GM19397 (cell line): ENCODE results near the gene CROCC2.
"Not testable (repeated sequence)": the region's sequence is repeated elsewhere in the genome, so short reads cannot be mapped to it uniquely, and the experiment has no call there.

Experiments used
- ATAC-seq: cut with Tn5 transposase; IDR thresholded peaks from one replicate; pipeline ENCODE4 v1.9.1; 2021; ENCODE audit warnings: mild to moderate bottlenecking, moderate library complexity; ENCODE audit not compliant: unreplicated experiment

The CROCC2 gene

DNA sequence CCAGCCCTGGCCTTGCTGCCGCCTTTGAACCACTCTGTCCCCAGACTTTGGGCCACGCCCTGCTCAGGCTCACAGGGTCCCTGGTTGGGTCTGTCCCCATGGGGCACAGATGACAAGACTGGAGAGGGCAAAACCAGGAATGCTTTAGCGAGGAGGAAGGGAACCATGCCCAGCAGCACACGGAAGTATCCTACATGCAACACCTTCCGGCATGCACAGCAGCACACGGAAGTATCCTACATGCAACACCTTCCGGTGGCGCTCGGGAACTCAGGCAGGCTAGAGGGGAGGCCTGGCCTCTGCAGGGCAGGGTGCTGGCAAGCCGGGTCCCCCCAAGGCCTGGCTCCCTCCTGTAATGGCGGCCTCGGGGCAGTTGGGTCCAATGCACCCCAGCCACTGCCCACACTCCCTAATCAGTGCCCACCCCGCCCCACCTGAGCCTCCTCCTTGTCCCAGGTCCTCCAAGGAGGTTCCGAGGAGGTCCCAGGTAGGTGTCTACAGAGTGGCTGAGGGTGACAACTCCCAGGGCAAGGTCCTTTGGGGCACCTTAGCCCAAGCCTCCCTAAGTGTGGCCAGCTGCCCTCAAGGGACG is 58.7 kb downstream of the CROCC2 start:
- ATAC-seq: no peak

DNA sequence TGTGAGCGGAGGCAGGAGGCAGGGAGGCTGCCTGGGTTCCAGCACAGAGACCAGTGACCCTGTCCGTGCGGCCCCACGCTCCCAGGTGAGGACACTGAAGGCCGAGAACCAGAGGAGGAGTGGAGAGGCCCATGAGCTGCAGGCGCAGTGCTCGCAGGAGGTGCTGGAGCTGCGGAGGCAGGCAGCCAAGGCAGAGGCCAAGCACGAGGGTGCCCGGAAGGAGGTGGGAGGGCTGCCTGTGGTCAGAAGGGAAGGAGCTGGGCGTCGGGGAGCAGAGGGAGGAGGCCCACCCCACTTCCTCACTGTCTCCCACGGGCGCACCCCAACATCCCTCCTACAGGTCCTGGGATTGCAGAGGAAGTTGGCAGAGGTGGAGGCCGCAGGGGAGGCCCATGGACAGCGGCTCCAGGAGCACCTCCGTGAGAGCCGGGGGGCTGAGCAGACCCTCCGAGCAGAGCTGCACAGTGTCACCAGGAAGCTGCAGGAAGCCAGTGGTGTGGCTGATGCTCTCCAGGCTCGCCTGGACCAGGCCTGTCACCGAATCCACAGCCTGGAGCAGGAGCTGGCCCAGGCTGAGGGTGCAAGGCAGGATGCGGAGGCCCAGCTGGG is 59.3 kb downstream of the CROCC2 start:
- ATAC-seq: no peak

DNA sequence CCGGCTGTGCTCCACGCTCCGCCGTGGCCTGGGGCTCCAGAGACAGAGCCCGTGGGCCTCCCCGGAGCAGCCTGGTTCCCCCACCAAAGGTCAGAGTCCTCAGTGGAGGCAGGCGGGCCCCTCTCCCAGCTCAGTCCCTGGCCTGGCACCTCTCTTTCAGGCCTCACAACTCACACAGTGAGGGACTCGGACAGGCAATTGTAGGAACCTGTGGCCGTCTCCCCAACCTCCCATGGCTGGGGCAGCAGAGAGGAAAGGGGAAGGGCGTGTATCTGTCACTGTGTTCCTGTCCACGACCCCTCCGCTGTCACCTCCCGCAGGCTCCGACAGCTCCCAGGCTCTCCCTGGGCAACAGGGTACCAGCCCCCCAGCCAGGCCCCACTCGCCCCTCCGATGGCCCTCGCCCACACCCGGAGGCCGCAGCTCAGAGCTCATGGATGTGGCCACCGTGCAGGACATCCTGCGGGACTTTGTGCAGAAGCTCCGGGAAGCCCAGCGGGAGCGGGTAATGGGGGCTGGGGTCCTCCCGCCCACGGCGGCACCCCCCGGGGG is 59.8 kb downstream of the CROCC2 start:
- ATAC-seq: no peak

DNA sequence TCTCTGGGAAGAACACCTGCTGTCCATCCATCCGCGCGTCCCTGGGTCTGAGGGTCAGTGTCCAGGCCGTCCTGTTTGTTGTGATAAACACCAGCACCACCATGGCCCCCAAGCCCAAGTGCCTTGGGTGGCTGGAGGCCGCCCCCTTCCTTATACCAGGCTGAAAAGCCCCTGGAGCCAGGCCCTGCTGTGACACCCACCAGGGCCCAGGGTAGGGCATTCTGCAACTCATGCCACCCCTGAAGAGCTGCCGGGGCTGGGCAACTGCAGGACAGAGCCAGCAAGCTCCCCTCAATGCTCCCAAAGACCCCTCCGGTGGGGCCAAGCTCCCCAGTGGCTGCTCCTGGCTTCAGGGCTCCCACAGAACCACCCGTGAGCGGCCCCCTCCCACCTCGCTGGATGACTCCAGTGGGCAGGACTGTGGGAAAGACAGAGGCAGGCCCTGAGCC is 60.3 kb downstream of the CROCC2 start:
- ATAC-seq: no peak

DNA sequence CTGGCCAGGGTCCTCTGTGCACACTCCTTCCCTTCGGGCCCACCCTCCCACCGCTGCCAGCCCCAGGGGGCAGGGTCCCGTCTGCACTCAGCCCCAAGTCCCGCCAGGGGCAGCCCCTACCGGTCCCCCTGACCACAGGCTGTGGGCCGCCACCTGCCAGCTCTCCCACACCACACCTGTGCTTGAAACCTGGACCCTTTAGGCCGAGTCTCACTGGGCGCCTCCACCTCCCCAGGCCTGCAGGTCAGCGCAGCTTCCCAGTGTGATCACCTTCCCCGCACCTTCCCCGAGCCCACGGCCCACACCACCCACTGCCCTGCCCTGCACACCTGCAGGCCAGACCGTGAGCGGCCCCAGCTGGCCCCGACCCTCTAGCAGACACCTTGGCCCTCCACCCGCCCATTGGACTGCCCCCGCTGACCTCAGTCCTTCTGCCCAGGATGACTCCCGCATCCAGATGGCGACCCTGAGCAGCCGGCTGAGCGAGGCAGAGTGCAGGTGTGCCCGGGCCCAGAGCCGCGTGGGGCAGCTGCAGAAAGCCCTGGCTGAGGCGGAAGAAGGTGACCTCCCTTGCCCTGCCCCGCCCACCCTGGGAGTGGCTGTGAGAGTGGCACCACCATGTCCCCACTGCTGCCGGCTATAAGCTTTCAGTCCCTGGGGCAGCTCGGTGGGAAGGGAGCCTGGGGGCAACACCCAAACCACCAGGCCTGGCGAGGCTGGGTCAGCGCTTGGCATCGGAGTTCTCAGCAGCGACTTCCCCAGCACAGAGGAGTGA is 61.0 kb downstream of the CROCC2 start:
- no peak for ATAC-seq

DNA sequence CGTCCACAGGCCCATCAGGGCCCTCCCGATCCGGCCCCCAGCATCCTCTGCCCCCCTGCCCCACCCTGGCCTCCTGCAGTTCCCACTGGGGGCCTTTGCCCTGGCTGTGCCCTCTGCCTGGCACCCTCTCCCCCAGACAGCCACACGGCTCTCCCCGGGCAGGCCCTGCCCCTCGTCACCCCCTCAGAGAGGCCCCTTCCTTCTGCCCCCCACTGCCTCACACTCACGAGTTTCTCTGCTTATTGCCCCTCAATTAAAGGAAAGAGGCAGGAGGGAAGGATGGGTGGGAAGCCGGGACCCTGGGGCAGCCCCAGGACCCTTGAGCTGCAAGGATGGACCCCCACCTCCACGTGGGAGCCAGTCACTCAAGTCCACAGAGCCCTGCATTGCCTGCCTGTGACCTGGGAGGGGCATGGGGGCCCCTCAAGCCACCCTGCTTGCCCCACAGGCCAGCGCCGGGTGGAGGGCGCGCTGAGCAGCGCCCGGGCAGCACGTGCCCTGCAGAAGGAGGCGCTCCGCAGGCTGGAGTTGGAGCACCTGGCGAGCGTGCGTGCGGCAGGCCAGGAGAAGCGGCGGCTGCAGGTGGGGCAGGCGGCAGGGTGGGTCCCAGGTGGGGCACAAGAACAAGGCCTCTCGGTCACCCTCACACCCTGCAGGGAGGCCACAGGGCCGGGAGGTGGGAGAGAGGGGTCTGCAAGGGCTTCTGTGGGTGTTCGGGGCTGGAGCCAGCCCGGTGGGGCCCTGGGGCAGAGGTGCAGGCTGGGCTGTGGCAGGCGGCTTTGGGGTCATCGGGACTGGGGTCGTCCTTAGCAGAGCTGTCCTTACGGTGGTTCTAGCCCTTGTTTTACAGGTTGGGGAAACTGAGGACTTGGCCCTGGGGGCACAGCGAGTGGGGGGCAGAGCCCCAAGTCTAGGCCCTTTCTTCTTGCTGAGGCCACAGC is 61.8 kb downstream of the CROCC2 start:
- ATAC-seq: no peak

DNA sequence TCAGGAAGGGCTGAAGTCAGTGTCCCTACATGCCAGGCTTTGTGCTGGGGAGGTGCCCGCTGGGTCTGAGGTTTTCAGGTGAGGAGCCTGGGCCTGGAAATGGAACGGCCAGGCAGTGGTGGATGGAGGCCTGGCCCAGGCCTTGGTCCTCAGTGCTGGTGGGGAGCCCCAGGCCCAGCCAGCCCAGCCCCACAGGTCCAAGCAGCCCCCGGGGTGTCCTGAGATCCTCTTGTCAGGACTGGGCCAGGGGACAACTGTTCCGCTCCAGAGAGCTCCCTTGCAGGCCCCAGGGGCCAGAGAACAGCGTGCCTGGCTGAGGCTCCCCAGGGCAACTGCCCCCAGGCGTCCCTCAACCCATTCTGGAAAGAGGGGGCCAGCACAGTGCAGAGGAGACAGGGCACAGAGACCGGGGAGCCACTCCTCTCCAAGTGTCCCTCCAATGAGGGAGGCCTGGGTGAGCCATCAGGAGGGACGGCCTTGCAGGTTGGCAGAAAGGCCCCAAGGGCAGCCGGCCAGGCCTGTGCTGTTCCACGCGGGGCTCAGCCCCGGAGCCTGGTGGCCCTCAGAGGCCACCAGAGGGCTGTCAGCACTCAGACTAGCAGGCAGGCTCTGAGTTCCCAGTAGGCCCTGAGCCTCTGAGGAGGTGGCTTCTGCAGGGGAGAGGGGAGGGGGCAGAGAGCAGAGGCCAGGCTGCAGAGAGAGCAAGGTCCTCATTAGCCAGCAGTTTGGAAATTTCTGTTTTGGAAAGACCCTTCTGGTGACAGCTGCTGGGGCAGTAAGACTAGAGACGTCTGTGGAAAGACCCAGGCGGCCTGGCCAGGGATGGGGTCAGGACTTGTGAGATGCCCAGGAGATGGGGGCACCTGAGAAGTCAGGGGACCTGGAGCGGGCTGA is 62.8 kb downstream of the CROCC2 start:
- no peak for ATAC-seq

DNA sequence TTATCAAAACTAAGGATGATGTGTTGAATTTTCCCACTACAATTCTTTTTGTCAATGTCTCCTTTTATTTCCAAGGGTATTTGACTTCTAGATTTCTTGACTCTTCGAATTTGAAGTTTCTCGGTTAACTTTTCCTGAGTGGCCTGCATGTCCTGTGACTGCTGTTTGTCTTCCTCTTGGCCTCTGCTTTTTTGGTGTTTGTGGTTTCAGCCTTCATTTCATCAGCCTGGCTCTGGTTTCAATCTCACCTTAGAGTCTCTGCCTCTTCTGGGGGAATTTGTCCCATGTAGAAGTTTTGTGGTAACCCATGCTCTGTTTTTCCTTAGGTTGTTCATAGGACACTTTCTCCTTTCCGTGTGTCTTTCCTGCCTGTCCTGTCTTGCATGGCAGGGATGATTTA is 64.0 kb downstream of the CROCC2 start:
- ATAC-seq: no peak

DNA sequence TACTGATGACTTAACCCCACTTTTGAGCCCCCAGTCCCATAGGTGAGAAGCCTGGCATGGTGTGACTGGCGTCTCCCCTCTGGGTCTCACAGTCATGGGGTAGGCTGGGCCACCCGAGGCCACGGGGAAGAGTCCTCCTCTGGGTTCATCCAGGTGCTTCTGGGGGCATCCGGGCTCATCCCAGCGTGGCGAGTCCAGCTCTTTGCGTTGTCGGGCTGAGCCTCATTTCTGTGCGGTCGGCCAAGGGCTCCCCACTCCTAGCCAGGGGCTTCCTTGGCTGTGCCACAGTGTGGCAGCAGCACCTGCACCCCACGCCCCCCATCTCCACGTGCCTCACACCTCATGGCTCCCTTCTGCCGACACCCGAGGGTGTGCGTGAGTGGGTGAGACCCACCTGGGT is 64.7 kb downstream of the CROCC2 start:
- no peak for ATAC-seq

DNA sequence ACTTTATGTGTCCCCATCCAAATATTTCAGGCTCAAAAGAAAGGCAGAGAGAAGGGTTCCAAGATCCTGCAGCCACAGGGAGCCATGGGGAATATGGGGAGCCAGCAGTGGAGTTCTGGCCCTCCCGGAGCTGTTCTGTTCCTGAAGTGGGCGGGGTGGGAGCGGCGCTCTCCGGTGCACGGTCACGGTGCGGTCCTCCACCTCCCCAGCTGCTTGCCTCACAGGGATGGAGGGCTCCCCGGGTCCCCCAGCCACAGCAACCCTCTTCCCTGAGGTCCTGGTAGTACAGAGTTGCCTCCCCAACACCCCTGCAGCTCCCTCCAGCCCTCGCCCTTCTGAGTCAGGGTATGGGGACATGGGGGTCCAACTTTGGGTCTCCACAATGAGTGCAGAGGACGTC is 66.1 kb downstream of the CROCC2 start:
- ATAC-seq: no peak

DNA sequence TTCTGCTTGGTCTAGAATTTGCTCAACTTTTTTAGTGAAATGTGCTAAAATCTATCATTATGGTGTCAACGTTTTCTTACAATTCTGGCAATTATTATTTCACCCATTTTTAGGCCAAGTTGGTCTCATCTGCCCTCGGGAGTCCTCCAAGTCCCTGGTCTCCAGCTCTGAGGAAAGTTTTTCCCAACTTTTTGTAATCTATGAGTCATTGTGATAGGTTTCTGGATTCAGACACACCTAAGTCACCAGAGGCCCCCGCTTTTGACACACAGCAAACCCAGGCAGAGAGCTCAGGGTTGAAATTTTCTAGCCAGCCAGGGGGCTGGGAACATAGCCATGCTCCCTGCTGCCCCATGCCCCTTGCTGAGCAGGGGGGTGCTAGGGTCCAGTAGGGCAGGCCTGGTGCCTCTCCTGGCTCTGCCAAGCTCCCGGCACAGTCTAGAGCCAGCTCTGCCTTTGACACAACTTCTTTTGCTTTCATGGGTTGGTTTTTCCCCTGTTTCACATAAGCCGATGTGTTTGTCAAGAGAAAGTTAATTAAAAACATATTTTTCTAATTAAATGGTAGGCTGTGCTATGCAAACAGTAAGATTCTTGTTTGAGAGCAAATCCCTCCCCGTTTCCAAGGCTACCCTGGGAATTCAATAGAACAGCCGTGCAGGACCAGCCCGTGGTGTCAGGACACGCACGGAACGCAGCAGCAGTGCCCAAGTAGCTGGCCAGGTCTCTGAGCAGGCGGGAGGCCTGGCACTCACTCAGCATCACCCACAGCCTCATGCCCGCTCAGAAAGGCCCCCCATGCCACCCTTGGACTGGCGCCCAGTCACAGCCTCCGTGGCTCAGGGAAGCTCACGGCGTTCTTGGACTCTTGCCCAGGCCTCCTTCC is 66.7 kb downstream of the CROCC2 start:
- ATAC-seq: no peak

DNA sequence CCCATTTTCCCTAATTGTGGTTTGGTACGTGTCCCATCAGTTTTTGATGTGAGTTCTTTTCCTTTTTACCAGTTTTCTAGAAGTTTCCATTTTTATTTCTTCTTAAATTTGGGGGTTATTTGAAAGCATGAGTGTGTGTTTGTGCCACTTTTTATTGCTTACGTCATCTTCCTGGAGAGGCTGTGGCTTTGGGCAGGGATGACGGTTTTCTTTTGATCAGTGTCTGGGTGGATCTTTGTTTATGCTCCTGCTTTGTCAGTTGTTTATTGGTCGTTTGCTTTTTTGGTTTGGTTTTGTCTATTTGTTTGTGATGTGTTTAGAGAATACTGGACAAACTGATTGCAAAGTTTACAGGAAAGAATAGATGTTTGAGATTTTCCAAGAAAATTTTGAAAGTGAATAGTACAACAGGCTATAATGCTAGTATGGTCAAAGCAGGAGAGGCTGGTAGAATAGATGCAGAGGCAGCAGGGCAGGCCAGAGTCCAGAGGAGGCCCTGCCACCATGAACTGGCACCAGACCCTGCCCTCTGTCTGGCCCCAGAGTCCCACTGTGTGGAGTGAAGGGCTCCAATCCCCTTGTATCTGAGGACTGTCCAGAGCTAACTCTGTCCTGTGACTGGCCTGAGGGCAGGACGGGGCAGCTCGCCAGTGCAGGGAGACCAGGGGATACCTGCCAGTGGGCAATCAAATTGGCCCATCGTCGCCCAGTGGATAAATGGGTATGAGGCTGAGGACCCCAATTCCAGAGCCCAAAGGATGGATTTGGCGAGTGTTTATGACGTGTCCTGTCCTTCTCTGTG is 68.8 kb downstream of the CROCC2 start:
- ATAC-seq: no peak

DNA sequence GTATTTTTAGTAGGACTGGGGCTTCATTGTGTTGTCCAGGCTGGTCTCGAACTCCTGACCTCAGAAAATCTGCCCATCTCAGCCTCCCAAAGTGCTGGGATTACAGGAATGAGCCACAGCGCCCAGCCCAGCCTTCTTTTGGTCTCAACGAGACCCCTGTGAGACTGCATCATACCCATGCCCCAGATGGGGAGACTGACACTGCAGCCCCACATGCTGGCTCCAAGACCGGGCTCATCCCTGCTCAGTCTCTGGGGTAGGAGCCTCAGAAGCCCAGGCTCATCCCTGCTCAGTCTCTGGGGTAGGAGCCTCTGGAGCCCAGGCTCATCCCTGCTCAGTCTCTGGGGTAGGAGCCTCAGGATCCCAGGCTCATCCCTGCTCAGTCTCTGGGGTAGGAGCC is 69.8 kb downstream of the CROCC2 start:
- not testable (repeated sequence) for ATAC-seq

DNA sequence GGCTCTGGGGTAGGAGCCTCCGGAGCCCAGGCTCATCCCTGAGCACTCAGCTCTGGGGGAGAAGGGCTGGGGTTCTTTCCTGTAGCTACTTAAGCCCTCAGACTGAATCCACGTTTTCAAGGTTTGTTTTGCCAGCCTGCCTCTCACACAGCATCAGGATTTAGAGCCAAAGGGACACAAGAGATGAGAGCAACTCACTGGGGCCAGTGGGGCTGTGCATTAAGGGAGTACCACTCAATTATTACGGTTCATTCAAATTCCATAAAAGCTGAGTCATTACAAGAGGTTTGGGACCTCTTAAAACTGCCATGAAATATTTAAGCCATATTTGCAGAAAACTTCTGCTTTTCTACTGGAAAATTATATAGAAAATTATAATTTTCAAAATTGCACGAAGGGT is 75.1 kb downstream of the CROCC2 start:
- ATAC-seq: no peak

DNA sequence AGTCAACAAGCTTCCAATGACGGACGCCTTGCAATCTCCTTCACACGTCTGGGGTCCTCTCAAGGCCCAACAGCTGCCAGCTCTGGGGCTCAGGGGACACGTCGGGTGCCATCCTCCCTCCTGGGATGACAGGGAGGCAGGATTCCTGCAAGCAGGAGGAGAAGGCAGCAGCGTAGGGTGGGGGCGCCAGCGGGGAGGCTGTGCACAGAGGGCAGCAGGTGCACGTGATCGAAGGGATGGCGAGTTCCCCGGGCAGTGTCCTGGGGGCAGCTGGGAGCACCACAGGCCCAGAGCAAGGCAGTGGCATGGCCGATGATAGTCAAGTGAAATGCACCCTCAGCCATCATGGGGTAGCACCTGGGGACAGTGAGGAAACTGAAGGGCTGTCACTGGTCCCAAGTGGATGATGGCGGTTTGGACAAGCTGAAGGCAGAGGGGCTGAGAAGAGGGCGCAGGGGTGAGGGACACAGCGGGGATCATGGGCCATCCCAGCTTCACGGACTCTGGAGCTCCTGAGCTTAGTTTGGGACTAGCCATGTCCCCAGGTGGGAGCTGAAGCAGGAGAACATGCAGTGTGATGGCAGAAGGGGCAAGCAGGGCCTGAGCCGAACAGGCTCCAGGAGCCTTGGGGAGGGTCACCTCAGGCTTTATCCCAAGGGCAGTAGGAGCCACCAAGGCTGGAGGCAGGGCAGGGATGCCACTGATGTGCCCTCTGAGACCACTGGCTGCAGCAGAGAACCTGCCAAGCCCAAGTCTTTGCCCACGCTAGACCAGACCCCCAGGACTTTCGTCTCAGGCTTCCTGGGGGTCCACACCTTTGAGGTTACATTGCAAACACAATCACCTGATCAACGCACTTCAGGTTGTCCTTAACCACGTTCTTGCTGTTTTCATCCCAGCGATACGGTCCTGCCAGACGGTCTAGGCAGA is 76.0 kb downstream of the CROCC2 start:
- ATAC-seq: no peak

DNA sequence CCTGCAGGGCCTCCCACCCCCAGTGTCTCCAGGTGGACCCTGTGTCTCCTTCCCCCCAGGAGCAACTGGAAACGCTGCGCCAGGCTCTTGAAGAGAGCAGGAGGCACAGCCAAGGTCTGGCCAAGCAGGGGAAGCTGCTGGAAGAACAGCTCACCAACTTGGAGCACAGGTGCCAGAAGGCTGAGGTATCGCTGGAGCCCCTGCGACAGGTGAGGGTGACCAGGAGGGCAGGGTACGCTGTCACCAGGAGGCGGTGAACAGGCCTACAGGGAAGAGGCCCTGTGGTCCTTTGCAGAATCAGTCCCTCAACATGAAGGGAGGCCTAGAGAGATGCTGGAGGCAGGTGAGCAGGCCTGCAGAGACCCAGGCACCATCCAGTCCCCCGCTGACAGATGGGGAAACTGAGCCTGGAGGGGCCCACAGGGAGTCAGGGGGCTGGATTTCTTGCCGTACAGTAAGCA is 76.7 kb downstream of the CROCC2 start:
- ATAC-seq: no peak
